HEK293T (cell line): Measurements from ENCODE around the gene ATP5MC3.

ENCODE experiments used
- CTCF ChIA-PET: fragments of 350-600 bp; formaldehyde crosslinking; extraction: SDS; loops from one replicate; lab custom pipeline; 2021; ENCODE audit warnings: antibody characterized with exemption, inconsistent platforms; lab: Yijun Ruan, JAX
- POLR2A ChIA-PET: fragments of 350-600 bp; formaldehyde crosslinking; extraction: SDS; loops from one replicate; lab custom pipeline; 2020; ENCODE audit warnings: antibody characterized with exemption, inconsistent platforms; lab: Yijun Ruan, JAX
- DNase-seq: peaks from one replicate; pipeline ENCODE4 v3.0.0; 2012; ENCODE audit warnings: mixed read lengths; ENCODE audit errors: extremely low spot score
- ARNT ChIP-seq: fragments of 450-650 bp; IDR thresholded peaks from 2 replicates; pipeline ENCODE4 v1.6.1; 2017; ENCODE audit warnings: mild to moderate bottlenecking
- BHLHE40 ChIP-seq: fragments of 450-650 bp; IDR thresholded peaks from 2 replicates; pipeline ENCODE4 v1.6.1; 2016; ENCODE audit warnings: mild to moderate bottlenecking, moderate library complexity, borderline replicate concordance
- CTBP1 ChIP-seq: fragments of 450-650 bp; IDR thresholded peaks from 2 replicates; pipeline ENCODE4 v1.6.1; 2016; ENCODE audit warnings: borderline replicate concordance
- ELF4 ChIP-seq: fragments of 450-650 bp; IDR thresholded peaks from 2 replicates; pipeline ENCODE4 v1.6.1; 2017; ENCODE audit warnings: antibody characterized with exemption
- FOXA1 ChIP-seq: fragments of 450-650 bp; IDR thresholded peaks from 2 replicates; pipeline ENCODE4 v1.6.1; 2016; ENCODE audit warnings: mild to moderate bottlenecking
- FOXK2 ChIP-seq: fragments of 450-650 bp; IDR thresholded peaks from 2 replicates; pipeline ENCODE4 v1.6.1; 2016; ENCODE audit warnings: mild to moderate bottlenecking
- FOXM1 ChIP-seq: fragments of 450-650 bp; IDR thresholded peaks from 2 replicates; pipeline ENCODE4 v1.6.1; 2017; ENCODE audit warnings: mild to moderate bottlenecking, borderline replicate concordance
- HDGF ChIP-seq: fragments of 450-650 bp; IDR thresholded peaks from 2 replicates; pipeline ENCODE4 v1.6.1; 2017; ENCODE audit warnings: antibody characterized with exemption, borderline replicate concordance
- L3MBTL2 ChIP-seq: fragments of 450-650 bp; conservative IDR thresholded peaks from 2 replicates; pipeline ENCODE4 v1.6.1; 2016; ENCODE audit warnings: mild to moderate bottlenecking
- LEF1 ChIP-seq: fragments of 450-650 bp; IDR thresholded peaks from 2 replicates; pipeline ENCODE4 v1.6.1; 2017; ENCODE audit warnings: mild to moderate bottlenecking, borderline replicate concordance
- NFRKB ChIP-seq: fragments of 450-650 bp; IDR thresholded peaks from 2 replicates; pipeline ENCODE4 v1.6.1; 2016; ENCODE audit warnings: mild to moderate bottlenecking, moderate library complexity
- PKNOX1 ChIP-seq: fragments of 450-650 bp; IDR thresholded peaks from 2 replicates; pipeline ENCODE4 v1.6.1; 2016
- SP1 ChIP-seq: fragments of 450-650 bp; IDR thresholded peaks from 2 replicates; pipeline ENCODE4 v1.6.1; 2017
- SUZ12 ChIP-seq: fragments of 450-650 bp; IDR thresholded peaks from 2 replicates; pipeline ENCODE4 v1.6.1; 2016; ENCODE audit warnings: mild to moderate bottlenecking
- TARDBP ChIP-seq: fragments of 450-650 bp; IDR thresholded peaks from 2 replicates; pipeline ENCODE4 v1.6.1; 2016
- ZNF384 ChIP-seq: fragments of 450-650 bp; IDR thresholded peaks from 2 replicates; pipeline ENCODE4 v1.6.1; 2016

The ATP5MC3 gene

GRCh38 chr2:175181877-175182308 lies 383 bp upstream of the ATP5MC3 start:
- POLR2A ChIA-PET = no interaction called here
- no peak for DNase-seq
- CTCF ChIA-PET = no interaction called here
- no peak for TF ChIP-seq FOXA1
- TF ChIP-seq ARNT = no peak
- no peak for TF ChIP-seq HDGF
- TF ChIP-seq TARDBP = no peak

- CTCF ChIA-PET = no interaction called here
- peak; percentile 48 for DNase-seq
- POLR2A ChIA-PET = interaction anchor here (3.0 kb wide), 1 partner anchor 12 kb away, joined by 17 read pairs; the partner anchor contains the start of gene ATF2
- no peak for TF ChIP-seq SP1
- TF ChIP-seq TARDBP = no peak
- no peak for TF ChIP-seq ELF4
- no peak for TF ChIP-seq HDGF
- no peak for TF ChIP-seq FOXK2
- TF ChIP-seq LEF1 = no peak
- no peak for TF ChIP-seq ZNF384
- no peak for TF ChIP-seq ARNT
- no peak for TF ChIP-seq PKNOX1
- TF ChIP-seq SUZ12 = no peak
- no peak for TF ChIP-seq CTBP1
- no peak for TF ChIP-seq L3MBTL2
- no peak for TF ChIP-seq NFRKB
- TF ChIP-seq FOXM1 = no peak
These were observed 808 bp downstream of the ATP5MC3 start for GRCh38 chr2:175180701-175181103.

GRCh38 chr2:175176624-175177023 lies 4.9 kb downstream of the ATP5MC3 start:
- DNase-seq = no peak
- ChIA-PET POLR2A (interaction anchor here (1.7 kb wide), 1 partner anchor 8 kb away, joined by 8 read pairs; the partner anchor contains the start of gene ATF2), CTCF (no interaction called here)
- TF ChIP-seq HDGF (no peak), PKNOX1 (no peak), SP1 (no peak), NFRKB (no peak), LEF1 (no peak), ELF4 (no peak), FOXM1 (no peak), ARNT (no peak), FOXA1 (no peak), TARDBP (no peak), SUZ12 (no peak), L3MBTL2 (no peak), CTBP1 (no peak), FOXK2 (no peak), BHLHE40 (no peak), ZNF384 (no peak)

- TF ChIP-seq ARNT (no peak), CTBP1 (no peak), FOXM1 (no peak), LEF1 (no peak), L3MBTL2 (no peak), ELF4 (no peak), HDGF (no peak), ZNF384 (no peak), BHLHE40 (no peak), FOXK2 (no peak), NFRKB (no peak), SP1 (no peak), SUZ12 (no peak), TARDBP (no peak), PKNOX1 (no peak), FOXA1 (no peak)
These were observed 5.6 kb downstream of the ATP5MC3 start for GRCh38 chr2:175175896-175176295.

GRCh38 chr2:175175320-175175719 lies 6.2 kb downstream of the ATP5MC3 start:
- no peak for TF ChIP-seq FOXM1
- no peak for TF ChIP-seq ZNF384
- no peak for TF ChIP-seq PKNOX1
- no peak for TF ChIP-seq ARNT
- no peak for TF ChIP-seq L3MBTL2
- TF ChIP-seq NFRKB = no peak
- no peak for TF ChIP-seq TARDBP
- no peak for TF ChIP-seq CTBP1
- no peak for TF ChIP-seq FOXA1
- no peak for TF ChIP-seq SP1
- no peak for TF ChIP-seq FOXK2
- TF ChIP-seq BHLHE40 = no peak
- no peak for TF ChIP-seq LEF1
- TF ChIP-seq ELF4 = no peak
- no peak for TF ChIP-seq SUZ12
- TF ChIP-seq HDGF = no peak
- DNase-seq = no peak
- POLR2A ChIA-PET = no interaction called here
- CTCF ChIA-PET = no interaction called here

More at GRCh38 chr2:175175896-175176295, 5.6 kb downstream of the ATP5MC3 start:
- no peak for DNase-seq
- CTCF ChIA-PET = no interaction called here
- POLR2A ChIA-PET = no interaction called here
